Activated naive CD4-positive, alpha-beta T cell treated with anti-CD3 and anti-CD28 coated beads, Interleukin-2, amount 50 U/mL, for 24 hours (primary cell): Measurements from ENCODE around the gene NFIX.

Experiments used
- H3K27ac Mint-ChIP-seq: one replicate; pipeline ENCODE4 v1.8.0; 2021; ENCODE audit warnings: mild to moderate bottlenecking, mixed read lengths
- H3K27me3 Mint-ChIP-seq: one replicate; pipeline ENCODE4 v1.8.0; 2021; ENCODE audit warnings: mixed read lengths
- H3K36me3 Mint-ChIP-seq: one replicate; pipeline ENCODE4 v1.8.0; 2021; ENCODE audit warnings: mixed read lengths
- H3K4me1 Mint-ChIP-seq: one replicate; pipeline ENCODE4 v1.8.0; 2021; ENCODE audit warnings: mixed read lengths
- H3K4me3 Mint-ChIP-seq: one replicate; pipeline ENCODE4 v1.8.0; 2021; ENCODE audit warnings: mild to moderate bottlenecking, mixed read lengths
- H3K9me3 Mint-ChIP-seq: one replicate; pipeline ENCODE4 v1.8.0; 2021; ENCODE audit warnings: mixed read lengths

NFIX gene

DNA sequence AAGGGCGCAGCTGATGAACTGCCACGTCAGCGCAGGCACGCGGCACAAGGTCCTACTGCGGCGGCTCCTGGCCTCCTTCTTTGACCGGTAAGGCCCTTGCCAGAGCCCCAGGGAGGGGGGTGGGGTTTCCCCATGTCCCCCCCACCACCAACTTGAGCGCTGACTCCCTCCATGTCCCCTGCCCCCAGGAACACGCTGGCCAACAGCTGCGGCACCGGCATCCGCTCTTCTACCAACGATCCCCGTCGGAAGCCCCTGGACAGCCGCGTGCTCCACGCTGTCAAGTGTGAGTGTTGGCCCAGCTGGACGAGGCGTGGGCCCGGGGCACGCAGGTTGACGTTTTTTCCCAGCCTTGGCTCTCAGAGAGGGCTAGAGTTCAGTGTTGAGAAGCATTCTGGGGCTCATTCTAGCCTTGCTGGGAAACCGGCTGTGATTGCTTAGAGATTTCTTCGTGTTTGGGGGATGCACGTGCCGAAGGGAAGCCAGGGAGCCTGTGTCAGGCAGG, 142.1 kb downstream of the NFIX start:
- H3K27ac Mint-ChIP-seq, result no peak overlapping the region
- no peak overlapping the region for H3K4me3 Mint-ChIP-seq
- H3K4me1 Mint-ChIP-seq, result peaks cover 14% of the 10 kb centered on the region
- H3K27me3 Mint-ChIP-seq, result no peaks in the 10 kb centered on the region
- peaks cover 2% of the 10 kb centered on the region for H3K36me3 Mint-ChIP-seq
- H3K9me3 Mint-ChIP-seq, result no peaks in the 10 kb centered on the region

- Mint-ChIP-seq H3K9me3 (no peaks in the 10 kb centered on the region), H3K4me1 (peaks cover 4% of the 10 kb centered on the region), H3K4me3 (no peak overlapping the region), H3K27me3 (no peaks in the 10 kb centered on the region), H3K27ac (no peak overlapping the region), H3K36me3 (peaks cover 2% of the 10 kb centered on the region)
These were observed 143.1 kb downstream of the NFIX start for GRCh38 chr19:13138171-13138915.

DNA sequence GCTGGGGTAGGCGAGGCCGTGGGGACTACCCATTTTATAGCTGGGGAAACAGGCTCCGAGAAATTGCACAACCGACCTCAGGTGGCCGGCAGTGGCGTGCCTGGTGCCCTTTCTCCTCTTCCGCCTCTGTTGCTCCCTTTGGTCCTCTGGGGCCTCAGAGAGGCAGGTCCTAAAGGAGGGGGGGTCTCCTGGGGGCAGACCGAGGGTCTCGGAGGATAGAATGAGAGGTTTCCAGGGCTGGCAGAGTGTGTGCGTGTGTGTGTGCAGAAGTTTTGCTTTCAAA, 143.6 kb downstream of the NFIX start:
- Mint-ChIP-seq H3K36me3 (peaks cover 2% of the 10 kb centered on the region), H3K27ac (no peak overlapping the region), H3K27me3 (no peaks in the 10 kb centered on the region), H3K9me3 (no peaks in the 10 kb centered on the region), H3K4me1 (no peaks in the 10 kb centered on the region), H3K4me3 (no peak overlapping the region)

DNA sequence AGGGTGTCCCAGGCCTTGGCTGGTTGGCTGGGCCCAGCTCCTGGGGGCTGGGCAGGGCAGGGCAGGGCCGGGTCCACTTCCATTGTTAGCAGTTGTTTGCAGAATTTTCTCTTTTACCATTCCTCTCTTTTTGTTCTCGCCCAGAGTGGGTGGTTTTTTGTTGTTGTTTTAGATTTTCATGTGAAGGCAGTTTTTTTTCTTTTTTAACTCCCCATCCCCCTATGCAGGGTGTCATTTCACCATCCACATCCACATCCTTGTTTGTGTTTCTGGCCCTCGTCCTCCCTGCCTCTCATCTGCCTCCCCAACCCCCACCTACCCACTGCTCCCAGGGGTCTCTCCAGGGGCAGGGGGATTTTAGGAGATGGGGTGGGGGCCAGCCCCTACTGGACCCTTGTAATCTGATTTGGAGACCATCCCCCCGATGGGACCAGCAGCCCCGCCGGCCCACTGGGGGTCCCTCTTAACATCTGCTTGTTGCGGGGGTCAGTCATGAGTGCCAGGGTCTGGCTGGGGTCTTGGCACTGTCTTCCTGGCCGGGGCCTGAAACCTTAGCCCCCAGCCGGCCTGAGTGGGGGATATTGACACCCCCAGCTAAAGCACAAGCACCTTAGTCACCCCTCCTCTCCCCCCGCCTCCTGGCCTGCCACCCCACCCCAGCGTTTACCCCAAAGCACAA, 144.5 kb downstream of the NFIX start:
- peaks cover 2% of the 10 kb centered on the region for H3K36me3 Mint-ChIP-seq
- peak overlapping the region; percentile 77 for H3K27ac Mint-ChIP-seq
- no peaks in the 10 kb centered on the region for H3K9me3 Mint-ChIP-seq
- H3K4me1 Mint-ChIP-seq, result no peaks in the 10 kb centered on the region
- H3K4me3 Mint-ChIP-seq, result no peak overlapping the region
- no peaks in the 10 kb centered on the region for H3K27me3 Mint-ChIP-seq

DNA sequence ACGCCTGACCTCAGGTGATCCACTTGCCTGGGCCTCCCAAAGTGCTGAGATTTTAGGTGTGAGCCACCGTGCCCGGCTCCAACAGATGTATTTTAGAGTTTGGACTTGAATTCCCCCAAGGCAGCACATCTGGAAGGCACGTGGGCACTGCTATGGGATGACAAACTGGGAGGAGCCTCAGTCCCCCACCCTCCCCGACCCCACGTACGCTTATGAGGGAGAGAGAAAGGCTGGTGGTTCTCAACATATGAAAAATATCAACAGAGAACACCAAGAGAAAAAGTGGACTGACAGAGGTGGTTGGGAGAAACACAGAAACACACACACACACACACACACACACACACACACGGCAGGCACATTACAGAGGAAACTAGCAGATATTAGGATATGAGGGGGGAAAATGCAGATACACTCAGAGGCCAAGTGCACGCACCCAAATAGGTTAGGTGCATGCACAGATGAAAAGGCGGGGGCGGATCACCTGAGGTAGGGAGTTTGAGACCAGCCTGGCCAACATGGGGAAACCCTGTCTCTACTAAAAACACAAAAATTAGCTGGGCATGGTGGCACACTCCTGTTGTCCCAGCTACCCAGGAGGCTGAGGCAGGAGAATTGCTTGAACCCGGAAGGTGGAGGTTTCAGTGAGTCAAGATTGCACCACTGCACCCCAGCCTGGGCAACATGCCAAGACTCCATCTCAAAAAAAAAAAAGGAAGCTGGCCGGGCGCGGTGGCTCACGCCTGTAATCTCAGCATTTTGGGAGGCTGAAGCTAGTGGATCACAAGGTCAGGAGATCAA, 151.7 kb downstream of the NFIX start:
- H3K4me1 Mint-ChIP-seq, result peaks cover 14% of the 10 kb centered on the region
- H3K36me3 Mint-ChIP-seq, result no peaks in the 10 kb centered on the region
- H3K27ac Mint-ChIP-seq, result no peak overlapping the region
- no peaks in the 10 kb centered on the region for H3K27me3 Mint-ChIP-seq
- H3K9me3 Mint-ChIP-seq, result no peaks in the 10 kb centered on the region
- H3K4me3 Mint-ChIP-seq, result no peak overlapping the region
